Fibroblast of peridontal ligament (primary cell): ENCODE data around the gene NHSL1.

Experiments
- DNase-seq: peaks from one replicate; pipeline ENCODE4 v3.0.0-alpha.2; 2010; ENCODE audit errors: extremely low read depth

NHSL1 gene

DNA sequence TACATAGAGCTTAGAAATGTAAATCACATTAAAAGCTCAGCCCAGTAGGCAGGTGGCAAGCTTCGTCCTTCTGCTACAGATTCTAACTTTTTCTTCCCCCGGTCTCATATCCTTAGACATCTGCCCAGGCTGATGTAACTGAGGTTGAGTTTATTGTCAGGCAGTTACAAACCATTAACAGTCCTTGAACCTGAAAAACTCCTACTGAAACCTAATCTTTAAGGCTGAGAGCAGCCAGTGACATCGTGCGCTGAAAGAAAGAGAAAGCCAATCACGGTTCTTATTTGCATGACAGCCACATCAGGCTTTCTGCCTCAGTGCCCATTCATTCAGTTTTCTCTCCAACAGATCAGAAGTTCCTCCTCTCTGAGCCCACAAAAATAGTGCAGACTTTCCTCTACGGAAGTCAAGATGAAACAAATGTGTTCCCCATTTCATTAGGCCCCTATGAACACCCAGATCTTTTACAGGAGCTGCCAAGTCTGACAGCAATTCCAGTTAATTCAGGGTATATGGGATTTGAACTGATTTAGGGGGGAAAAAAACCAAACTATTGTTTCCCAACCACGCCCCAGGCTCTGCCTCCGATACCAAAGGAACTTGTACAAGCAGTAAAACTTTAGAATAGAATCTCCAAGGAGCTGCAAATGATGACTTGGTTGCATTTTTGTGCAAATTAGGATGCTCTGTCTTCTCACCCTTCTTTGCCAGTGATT lies at the start of gene NHSL1:
TSS of gene NHSL1 (minus strand) at position 192 of the 716 bp plus-strand sequence. CDS start 204 bp downstream, outside the sequence.
- peak; percentile 43 for DNase-seq

DNA sequence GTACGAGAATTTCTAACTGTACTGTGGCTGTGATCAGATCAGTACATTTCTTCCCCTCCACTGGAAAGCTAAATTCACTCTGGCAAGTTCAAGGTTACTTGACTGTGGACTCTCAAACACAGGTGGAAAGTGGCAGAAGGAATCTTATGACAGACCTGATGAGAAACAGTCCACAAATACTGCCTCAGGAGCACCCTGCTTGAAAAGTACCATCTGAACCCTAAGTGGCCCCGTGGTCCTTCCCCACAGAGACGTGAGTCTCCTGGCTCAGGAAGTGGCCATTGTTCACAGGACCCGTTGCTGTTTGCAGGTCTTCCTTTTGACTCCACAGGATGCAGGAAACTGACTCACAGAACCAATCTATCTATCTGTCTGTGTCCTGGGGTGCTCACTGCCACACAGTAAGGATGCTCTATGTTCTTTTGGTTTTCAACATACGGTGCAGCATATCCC lies 47.5 kb upstream of the NHSL1 start:
- DNase-seq = no peak

DNA sequence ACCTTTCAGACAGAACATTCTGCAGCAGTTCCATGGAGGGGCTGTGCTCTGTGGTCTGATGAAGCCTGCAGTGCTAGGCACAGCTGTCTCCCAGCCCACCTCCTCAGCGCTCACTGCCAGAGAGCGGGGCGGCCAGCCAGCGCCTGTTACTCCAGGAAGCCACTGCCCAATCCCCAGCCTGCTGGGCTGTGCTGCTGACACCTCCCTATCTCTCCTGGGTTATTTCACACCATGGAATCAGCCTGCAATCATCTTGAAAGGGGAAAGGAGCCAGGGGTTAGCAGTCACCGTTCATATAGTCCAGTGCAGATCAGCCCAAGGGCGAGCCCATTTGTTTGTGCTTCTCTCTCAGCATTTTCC lies 46.3 kb upstream of the NHSL1 start:
- DNase-seq = peak; percentile 50

GRCh38 chr6:138544501-138544900 lies 45.2 kb upstream of the NHSL1 start:
- DNase-seq = peak; percentile 43

DNA sequence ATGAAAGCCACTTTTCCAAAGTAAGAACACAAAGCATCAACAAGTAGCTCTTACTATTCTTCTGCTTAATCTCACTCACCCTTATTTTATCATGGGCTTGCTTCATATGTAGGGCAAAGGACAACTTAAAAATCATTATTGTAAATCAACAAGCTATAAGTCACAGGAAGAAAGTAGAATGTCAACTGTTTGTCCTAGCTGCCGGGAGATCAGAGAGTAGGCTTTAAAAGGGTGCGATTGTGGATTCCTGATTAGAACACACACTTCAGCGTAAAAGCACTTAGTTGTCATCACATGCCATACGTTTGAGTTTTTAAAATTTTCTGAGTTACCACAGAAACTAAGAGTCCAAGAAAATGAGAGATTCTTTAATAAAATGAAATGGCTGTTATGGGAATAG lies 44.4 kb upstream of the NHSL1 start:
- DNase-seq = no peak

DNA sequence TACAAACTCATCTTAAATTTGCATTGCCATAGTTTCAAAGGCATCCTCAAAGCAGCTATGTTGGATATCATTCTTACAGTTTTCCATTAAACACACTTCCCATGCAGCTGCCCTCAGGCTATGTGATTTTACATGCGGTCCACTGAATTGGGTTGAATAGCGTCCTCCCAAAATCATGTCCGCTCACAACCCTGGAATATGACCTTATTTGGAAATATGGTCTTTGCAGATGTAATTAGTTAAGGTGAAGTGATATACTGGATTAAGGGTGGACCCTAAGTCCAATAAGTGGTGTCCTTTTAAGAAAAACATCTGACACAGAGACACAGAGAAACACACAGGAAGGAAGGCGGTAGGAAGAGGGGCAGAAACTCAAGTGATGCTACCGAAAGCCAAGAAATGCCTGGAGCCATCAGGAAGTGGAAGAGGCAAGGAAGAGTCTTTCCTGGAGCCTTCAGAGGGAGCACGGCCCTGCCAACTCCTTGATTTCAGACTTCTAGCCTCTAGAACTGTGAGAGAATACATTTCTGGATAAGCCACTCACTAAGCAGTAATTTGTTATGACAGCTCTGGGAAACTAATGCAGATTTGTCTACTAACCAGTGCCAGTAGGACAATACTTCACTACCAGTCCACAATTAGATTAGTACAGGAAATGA lies 42.7 kb upstream of the NHSL1 start:
- DNase-seq = no peak

GRCh38 chr6:138540468-138540867 lies 41.2 kb upstream of the NHSL1 start:
- peak; percentile 99 for DNase-seq

DNA sequence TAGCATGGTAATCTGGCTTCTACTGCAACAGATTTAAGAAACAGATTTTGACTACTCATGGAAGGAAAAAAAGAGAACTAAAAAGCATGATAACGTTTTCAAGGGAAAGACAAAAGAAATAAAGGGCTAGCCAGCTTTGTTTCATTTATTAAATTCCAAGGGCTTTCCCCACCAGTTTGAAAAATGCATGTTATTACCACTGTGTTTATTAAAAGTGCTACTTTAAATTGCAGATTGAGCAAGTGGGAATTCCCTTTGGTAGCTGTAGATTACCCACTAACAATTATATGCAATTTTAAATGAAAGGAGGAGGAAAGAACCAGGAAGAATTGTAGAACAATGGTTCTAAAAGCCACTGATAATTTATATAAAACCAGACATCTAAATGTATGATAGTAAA lies 40.6 kb upstream of the NHSL1 start:
- DNase-seq = peak; percentile 54

DNA sequence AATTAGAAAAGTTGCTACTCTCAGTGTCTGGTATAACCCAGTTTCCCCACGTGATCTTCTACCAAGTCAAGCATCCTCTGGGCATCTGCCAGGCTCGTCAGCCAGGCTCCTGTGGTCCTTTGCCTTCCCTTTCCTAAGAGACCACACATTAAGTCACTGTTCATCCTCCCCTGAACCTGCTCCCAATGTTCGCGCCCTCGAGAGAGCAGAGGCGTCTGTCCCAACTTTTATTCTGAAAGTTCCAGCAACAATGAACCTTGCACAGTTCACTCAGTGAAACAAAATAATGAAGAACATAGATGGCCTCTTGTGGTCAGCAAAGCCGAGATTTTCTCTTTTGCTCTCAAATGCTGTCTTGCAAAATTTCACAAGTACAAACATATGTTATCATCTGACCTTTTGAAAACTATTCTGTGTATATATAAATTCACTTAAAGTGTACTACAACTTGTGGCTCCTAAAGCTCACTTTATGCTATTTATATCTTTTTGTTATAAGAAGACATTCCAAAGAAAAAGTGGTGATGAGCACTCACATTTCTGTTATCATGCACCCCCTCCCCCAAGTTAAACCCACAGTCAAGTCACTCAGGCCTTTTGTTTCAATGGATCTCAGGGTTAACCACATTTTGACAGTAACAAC lies 39.2 kb upstream of the NHSL1 start:
- peak; percentile 92 for DNase-seq

- peak; percentile 82 for DNase-seq
Observed at GRCh38 chr6:138537106-138537505, 37.8 kb upstream of the NHSL1 start.

GRCh38 chr6:138535728-138536455 lies 36.6 kb upstream of the NHSL1 start:
- no peak for DNase-seq

- DNase-seq = no peak
Observed at GRCh38 chr6:138533667-138534066, 34.4 kb upstream of the NHSL1 start.

- DNase-seq = no peak
Observed at GRCh38 chr6:138531387-138531786, 32.1 kb upstream of the NHSL1 start.

GRCh38 chr6:138529478-138529877 lies 30.2 kb upstream of the NHSL1 start:
- no peak for DNase-seq

- DNase-seq = no peak
Observed at GRCh38 chr6:138528956-138529355, 29.7 kb upstream of the NHSL1 start.

- no peak for DNase-seq
Observed at GRCh38 chr6:138528137-138528536, 28.8 kb upstream of the NHSL1 start.

GRCh38 chr6:138527411-138528088 lies 28.3 kb upstream of the NHSL1 start:
- DNase-seq = no peak

DNA sequence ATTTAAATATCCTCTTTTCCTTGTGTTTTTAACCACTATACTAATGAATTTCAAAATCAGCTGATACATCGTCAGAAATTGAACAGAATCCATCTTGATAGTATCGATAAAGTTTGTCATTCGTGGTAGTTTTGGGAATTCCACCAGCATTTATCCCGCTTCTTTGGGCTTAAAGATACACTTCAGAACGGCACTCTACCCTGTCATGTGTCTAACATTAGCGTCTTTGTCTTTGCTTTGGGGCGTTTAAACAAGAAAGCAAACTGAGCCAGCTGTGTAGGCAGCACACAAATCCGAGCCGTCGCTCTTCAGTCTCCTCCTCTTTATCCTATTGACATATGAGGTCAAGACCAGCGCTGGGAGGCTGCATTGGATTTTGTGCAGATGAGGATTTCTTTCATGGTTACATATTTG lies 27.5 kb upstream of the NHSL1 start:
- peak; percentile 51 for DNase-seq

DNA sequence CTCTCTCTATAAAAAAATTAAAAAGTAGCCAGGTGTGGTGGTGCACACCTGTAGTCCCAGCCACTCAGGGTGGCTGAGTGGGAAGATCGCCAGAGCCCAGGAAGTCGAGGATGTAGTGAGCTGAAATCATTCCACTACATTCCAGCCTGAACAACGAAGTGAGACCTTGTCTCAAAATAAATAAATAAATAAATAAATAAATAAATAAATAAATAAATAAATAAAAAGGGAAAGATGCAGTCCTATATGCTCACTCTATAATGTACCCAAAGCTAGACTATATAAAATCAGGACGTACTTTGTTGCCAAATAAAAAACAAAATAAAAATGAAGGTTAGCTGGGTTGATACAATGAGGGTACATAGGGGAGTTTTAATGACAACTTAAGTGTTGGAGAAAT lies 26.1 kb upstream of the NHSL1 start:
- DNase-seq = no peak

- DNase-seq = peak; percentile 55
Observed at GRCh38 chr6:138524526-138524925, 25.2 kb upstream of the NHSL1 start.

GRCh38 chr6:138523347-138524210 lies 24.3 kb upstream of the NHSL1 start:
- DNase-seq = no peak
